Measurements from ENCODE around the gene E2F2. TPM values are rescaled to one million over a fixed set of nuclear protein-coding genes. Genes with fewer than 3 reads are reported as not detected.
"Not testable (repeated sequence)": the region's sequence is repeated elsewhere in the genome, so short reads cannot be mapped to it uniquely, and the experiment has no call there.

E2F2 gene
- total RNA-seq, 1 experiment from 2014 or later, result 12.3 TPM

- Histone ChIP-seq H3K4me1 (replicated peaks) (peaks cover 12% of the 10 kb centered on the region), H3K36me3 (no peaks in the 10 kb centered on the region), H3K27ac (no peak overlapping the region), H3K4me3 (no peak overlapping the region), H3K9me3 (replicated peaks) (no peaks in the 10 kb centered on the region), H3K27me3 (replicated peaks) (no peaks in the 10 kb centered on the region)
- DNase-seq (ENCODE audit: low read depth in 1 of 2, low spot score in 2 of 2), result no peak
Measured at GRCh38 chr1:23546897-23547584, 16.0 kb upstream of the E2F2 start.

GRCh38 chr1:23545851-23546250 lies 14.8 kb upstream of the E2F2 start:
- Histone ChIP-seq H3K4me3 (no peak overlapping the region), H3K4me1 (replicated peaks) (peaks cover 12% of the 10 kb centered on the region), H3K36me3 (no peaks in the 10 kb centered on the region), H3K27ac (no peak overlapping the region), H3K27me3 (replicated peaks) (no peaks in the 10 kb centered on the region), H3K9me3 (replicated peaks) (no peaks in the 10 kb centered on the region)
- no peak for DNase-seq (ENCODE audit: low read depth in 1 of 2, low spot score in 2 of 2)

GRCh38 chr1:23544444-23545389 lies 13.7 kb upstream of the E2F2 start:
- Histone ChIP-seq H3K4me1 (replicated peaks) (peaks cover 15% of the 10 kb centered on the region), H3K4me3 (no peak overlapping the region), H3K36me3 (no peaks in the 10 kb centered on the region), H3K9me3 (replicated peaks) (no peaks in the 10 kb centered on the region), H3K27me3 (replicated peaks) (no peaks in the 10 kb centered on the region), H3K27ac (no peak overlapping the region)
- DNase-seq (ENCODE audit: low read depth in 1 of 2, low spot score in 2 of 2), result peak; percentile 72 to 77

GRCh38 chr1:23543707-23544443 lies 12.8 kb upstream of the E2F2 start:
- no peaks in the 10 kb centered on the region for H3K9me3 ChIP-seq (replicated peaks)

GRCh38 chr1:23542940-23543339 lies 11.9 kb upstream of the E2F2 start:
- not testable (repeated sequence) for H3K27me3 ChIP-seq (replicated peaks); H3K4me3 ChIP-seq; DNase-seq (ENCODE audit: low read depth in 1 of 2, low spot score in 2 of 2); H3K27ac ChIP-seq; H3K9me3 ChIP-seq (replicated peaks); H3K36me3 ChIP-seq
- H3K4me1 ChIP-seq (replicated peaks), result peaks cover 19% of the 10 kb centered on the region

More at GRCh38 chr1:23543707-23544443, 12.8 kb upstream of the E2F2 start:
- no peak overlapping the region for H3K4me3 ChIP-seq
- H3K4me1 ChIP-seq (replicated peaks), result peaks cover 19% of the 10 kb centered on the region
- no peak for DNase-seq (ENCODE audit: low read depth in 1 of 2, low spot score in 2 of 2)
- no peaks in the 10 kb centered on the region for H3K27me3 ChIP-seq (replicated peaks)
- no peaks in the 10 kb centered on the region for H3K36me3 ChIP-seq
- no peak overlapping the region for H3K27ac ChIP-seq

GRCh38 chr1:23539698-23540266 lies 8.7 kb upstream of the E2F2 start:
- no peaks in the 10 kb centered on the region for H3K9me3 ChIP-seq (replicated peaks)

GRCh38 chr1:23537296-23537973 lies 6.4 kb upstream of the E2F2 start:
- no peak overlapping the region for H3K4me3 ChIP-seq
- H3K4me1 ChIP-seq (replicated peaks), result peaks cover 11% of the 10 kb centered on the region; the same call in 1 of the 2 replicates
- no peak for DNase-seq (ENCODE audit: low read depth in 1 of 2, low spot score in 2 of 2)
- no peaks in the 10 kb centered on the region for H3K36me3 ChIP-seq
- H3K9me3 ChIP-seq (replicated peaks), result no peaks in the 10 kb centered on the region
- no peak overlapping the region for H3K27ac ChIP-seq
- no peaks in the 10 kb centered on the region for H3K27me3 ChIP-seq (replicated peaks)

More at GRCh38 chr1:23539698-23540266, 8.7 kb upstream of the E2F2 start:
- peak; percentile 91 to 92 for DNase-seq (ENCODE audit: low read depth in 1 of 2, low spot score in 2 of 2)
- Histone ChIP-seq H3K4me3 (no peak overlapping the region), H3K27ac (no peak overlapping the region), H3K27me3 (replicated peaks) (no peaks in the 10 kb centered on the region), H3K36me3 (no peaks in the 10 kb centered on the region), H3K4me1 (replicated peaks) (peaks cover 20% of the 10 kb centered on the region)

- peaks cover 33% of the 10 kb centered on the region for H3K4me1 ChIP-seq (replicated peaks)
- no peaks in the 10 kb centered on the region for H3K27me3 ChIP-seq (replicated peaks)
- H3K27ac ChIP-seq, result no peak overlapping the region
- no peak for DNase-seq (ENCODE audit: low read depth in 1 of 2, low spot score in 2 of 2)
- H3K36me3 ChIP-seq, result peaks cover 4% of the 10 kb centered on the region; the same call in 1 of the 2 replicates
- H3K4me3 ChIP-seq, result no peak overlapping the region
- no peaks in the 10 kb centered on the region for H3K9me3 ChIP-seq (replicated peaks)
Measured at GRCh38 chr1:23533246-23534023, 2.4 kb upstream of the E2F2 start.

GRCh38 chr1:23531562-23532094 lies 595 bp upstream of the E2F2 start:
- DNase-seq (ENCODE audit: low read depth in 1 of 2, low spot score in 2 of 2), result no peak
- Histone ChIP-seq H3K27me3 (replicated peaks) (no peaks in the 10 kb centered on the region), H3K27ac (no peak overlapping the region), H3K9me3 (replicated peaks) (no peaks in the 10 kb centered on the region), H3K4me3 (peak overlapping the region; percentile 74), H3K4me1 (replicated peaks) (peaks cover 41% of the 10 kb centered on the region), H3K36me3 (peaks cover 4% of the 10 kb centered on the region; the same call in 1 of the 2 replicates)

GRCh38 chr1:23530087-23530746 lies 816 bp downstream of the E2F2 start:
- H3K27me3 ChIP-seq (replicated peaks), result no peaks in the 10 kb centered on the region
- H3K27ac ChIP-seq, result peak overlapping the region; percentile 79
- peak overlapping the region; percentile 74 for H3K4me3 ChIP-seq
- no peaks in the 10 kb centered on the region for H3K9me3 ChIP-seq (replicated peaks)
- peak in 1 of 2 experiments; percentile 27 for DNase-seq (ENCODE audit: low read depth in 1 of 2, low spot score in 2 of 2)
- H3K4me1 ChIP-seq (replicated peaks), result peaks cover 41% of the 10 kb centered on the region
- peaks cover 4% of the 10 kb centered on the region; the same call in 1 of the 2 replicates for H3K36me3 ChIP-seq

- Histone ChIP-seq H3K36me3 (peaks cover 4% of the 10 kb centered on the region; the same call in 1 of the 2 replicates), H3K9me3 (replicated peaks) (no peaks in the 10 kb centered on the region), H3K4me1 (replicated peaks) (peaks cover 41% of the 10 kb centered on the region), H3K27me3 (replicated peaks) (no peaks in the 10 kb centered on the region), H3K4me3 (peak overlapping the region; percentile 74), H3K27ac (no peak overlapping the region)
- peak in 1 of 2 experiments; percentile 31 for DNase-seq (ENCODE audit: low read depth in 1 of 2, low spot score in 2 of 2)
Measured at GRCh38 chr1:23529146-23530086, 1.6 kb downstream of the E2F2 start.
